HG02588 (cell line): ENCODE results near the gene RPUSD1.
"Not testable (repeated sequence)": the region's sequence is repeated elsewhere in the genome, so short reads cannot be mapped to it uniquely, and the experiment has no call there.

Source experiments
- ATAC-seq: cut with Tn5 transposase; IDR thresholded peaks from one replicate; pipeline ENCODE4 v1.9.1; 2021; ENCODE audit warnings: mild to moderate bottlenecking, moderate library complexity; ENCODE audit not compliant: unreplicated experiment

RPUSD1 gene, protein sequence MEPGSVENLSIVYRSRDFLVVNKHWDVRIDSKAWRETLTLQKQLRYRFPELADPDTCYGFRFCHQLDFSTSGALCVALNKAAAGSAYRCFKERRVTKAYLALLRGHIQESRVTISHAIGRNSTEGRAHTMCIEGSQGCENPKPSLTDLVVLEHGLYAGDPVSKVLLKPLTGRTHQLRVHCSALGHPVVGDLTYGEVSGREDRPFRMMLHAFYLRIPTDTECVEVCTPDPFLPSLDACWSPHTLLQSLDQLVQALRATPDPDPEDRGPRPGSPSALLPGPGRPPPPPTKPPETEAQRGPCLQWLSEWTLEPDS

DNA sequence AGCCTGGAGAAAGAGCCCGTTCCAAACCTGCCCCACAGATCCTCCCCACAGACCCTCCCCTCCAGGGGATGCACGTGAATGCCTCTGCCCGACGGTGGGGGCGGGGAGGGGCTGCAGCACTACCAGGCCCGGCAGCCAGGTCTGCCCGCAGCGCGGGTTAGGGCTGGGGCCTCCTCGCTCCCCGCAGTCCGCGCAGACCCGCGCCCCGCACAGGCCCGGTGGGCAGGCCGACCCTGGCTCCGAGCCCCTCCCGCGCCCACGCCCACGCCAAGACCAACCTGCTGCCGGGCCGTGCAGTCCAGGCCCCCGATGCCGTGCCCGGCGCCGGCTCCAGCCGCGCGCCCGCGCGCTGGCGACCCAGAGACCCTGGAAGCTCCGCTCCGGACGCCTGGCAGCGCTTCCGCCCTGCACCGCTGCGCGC lies at the start of gene RPUSD1:
Gene RPUSD1 (minus strand): TSS at position 404 of the 421 bp plus-strand sequence. CDS start 644 bp downstream, outside the sequence.
- ATAC-seq, result no peak

DNA sequence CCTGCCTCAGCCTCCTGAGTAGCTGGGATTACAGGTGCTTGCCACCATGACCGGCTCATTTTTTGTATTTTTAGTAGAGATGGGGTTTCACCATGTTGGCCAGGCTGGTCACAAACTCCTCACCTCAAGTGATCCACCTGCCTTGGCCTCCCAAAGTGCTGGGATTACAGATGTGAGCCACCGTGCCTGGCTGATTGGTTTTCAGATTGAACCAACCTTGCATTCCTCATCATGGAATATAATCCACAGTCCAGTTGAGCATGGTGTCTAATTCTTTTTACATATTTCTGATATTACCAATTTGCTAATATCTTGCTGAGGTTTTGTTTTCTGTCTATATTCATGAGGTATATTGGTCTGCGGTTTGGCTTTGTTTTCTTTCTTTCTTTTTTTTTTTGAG lies 48.6 kb upstream of the RPUSD1 start:
- ATAC-seq, result not testable (repeated sequence)

DNA sequence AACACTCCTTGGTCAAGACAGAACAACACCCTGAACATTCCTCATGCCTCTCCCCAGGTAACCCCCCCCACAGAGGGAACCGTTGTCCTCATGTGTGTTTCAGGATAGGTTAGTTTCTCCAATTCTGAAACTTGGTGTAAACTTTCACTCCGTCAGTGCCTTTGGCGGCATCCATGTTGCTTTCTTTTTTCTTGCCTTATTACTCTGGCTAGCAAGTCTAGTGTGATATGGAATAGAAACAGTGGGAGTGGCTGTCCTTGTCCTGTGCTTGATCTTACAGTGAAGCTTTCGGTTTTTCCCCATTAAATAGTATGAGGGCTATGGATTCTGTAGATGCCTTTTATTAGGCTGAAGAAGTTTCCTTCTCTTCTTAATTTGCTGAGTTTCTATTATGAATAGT lies 48.0 kb upstream of the RPUSD1 start:
- no peak for ATAC-seq

DNA sequence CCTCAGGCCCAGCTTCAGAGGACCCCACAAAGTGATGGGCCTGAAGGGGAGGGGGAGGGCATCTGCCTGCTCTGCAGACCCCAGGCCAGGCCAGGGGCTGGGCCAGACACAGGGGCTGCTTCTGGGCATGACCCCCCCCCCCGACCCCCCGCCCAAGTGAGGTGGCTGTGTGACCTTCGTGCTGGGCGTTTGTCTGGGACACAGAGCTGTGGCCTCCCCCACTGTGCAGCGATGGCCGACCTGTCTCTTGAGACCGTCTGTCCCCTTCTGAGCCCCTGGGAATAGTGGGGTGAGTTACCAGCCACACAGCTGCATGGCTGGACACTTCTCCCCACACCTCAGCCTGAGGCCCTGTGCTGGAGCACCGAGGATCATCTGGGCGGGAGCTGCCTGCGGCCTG lies 47.2 kb upstream of the RPUSD1 start:
- no peak for ATAC-seq

DNA sequence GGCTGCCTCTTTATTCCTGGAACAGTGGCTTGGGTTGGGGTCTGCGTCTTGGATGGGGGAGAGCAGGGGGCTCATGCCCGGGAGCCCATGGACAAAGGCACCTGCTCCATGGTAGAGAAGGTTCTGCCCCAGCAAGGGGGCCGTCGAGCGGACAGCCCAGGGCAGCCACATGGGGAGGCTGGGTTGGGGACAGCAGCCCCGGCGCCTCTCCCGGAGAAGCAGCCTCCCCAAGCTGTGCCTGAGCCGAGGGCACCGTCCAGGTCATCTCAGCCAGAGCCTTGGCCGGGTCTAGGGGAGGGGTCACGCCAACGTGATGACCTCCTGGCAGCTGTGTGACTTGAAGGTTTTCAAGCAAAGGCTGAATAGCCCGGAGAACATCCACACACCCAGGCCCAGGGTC lies 45.2 kb upstream of the RPUSD1 start:
- no peak for ATAC-seq

DNA sequence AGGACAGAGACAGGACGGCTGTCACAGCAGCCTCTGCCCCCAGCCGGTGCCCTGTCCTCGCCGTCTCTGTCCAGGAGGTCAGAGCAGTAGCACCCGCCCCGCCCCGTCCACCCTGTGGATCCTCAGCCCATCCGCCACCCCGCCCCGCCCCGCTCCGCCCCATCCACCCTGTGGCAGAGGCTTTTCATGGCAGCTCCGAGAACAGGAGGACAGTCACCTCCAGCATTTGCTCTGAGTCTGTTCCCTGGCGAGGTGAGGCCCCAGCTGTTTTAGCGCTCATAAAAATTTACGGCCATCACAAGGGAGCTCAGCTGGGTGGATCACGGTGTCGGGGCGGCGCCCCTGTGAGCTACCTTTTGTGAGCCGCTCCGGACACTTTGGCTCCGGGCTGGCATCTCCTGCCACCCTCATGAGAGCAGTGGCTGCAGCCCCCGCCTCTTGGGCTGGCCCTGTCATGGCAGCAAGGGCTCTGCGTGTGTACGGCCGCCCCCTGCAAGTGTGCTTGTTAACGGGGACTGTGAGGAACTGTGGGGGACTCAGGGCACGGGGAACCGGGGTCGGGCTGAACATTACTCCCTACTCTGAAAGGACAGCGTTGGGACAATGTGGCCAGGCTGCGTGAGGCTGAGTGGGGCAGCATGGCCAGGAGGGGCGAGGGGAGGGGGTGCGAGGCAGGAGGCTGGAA lies 44.6 kb upstream of the RPUSD1 start:
- no peak for ATAC-seq

DNA sequence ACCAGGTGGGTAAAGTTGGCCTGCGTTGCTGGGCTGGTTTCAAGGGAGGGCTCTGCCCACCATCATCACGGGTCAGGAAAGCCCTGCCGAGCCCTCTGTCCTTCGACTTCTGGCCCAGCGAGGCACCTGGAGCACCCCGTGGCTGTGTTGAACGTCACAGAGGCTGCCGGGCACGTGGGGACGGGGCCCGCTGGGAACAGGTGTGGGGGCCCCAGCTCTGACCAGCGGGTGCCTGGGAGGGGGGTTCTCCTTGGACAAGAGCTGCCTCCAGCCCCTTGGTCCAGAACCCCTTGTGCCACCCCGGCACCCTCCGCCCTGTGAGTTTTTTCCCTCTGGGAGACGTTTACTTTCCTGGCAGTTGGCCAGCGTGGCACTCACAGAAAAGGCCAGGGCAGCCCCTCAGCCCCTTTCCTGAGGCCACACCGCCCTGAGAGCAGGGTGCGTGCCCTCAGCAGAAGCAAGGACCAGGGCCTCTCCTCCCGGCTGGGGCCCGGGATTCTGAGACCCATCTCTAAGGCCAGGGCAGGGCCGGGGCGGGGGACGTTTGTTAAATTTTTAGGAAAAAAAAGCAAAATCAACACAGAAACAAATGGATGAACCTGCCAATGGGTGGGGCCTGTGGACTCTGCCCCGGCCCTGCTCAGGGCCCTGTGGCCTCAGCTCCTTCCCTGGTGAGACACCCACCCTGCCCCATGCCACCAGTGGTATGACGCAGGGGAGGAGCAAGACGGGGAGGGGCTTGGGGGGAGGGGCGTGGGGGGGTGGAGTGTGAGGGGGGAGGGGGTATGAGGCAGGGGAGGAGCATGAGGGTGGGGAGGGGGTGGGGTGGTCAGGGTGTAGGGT lies 43.6 kb upstream of the RPUSD1 start:
- no peak for ATAC-seq

DNA sequence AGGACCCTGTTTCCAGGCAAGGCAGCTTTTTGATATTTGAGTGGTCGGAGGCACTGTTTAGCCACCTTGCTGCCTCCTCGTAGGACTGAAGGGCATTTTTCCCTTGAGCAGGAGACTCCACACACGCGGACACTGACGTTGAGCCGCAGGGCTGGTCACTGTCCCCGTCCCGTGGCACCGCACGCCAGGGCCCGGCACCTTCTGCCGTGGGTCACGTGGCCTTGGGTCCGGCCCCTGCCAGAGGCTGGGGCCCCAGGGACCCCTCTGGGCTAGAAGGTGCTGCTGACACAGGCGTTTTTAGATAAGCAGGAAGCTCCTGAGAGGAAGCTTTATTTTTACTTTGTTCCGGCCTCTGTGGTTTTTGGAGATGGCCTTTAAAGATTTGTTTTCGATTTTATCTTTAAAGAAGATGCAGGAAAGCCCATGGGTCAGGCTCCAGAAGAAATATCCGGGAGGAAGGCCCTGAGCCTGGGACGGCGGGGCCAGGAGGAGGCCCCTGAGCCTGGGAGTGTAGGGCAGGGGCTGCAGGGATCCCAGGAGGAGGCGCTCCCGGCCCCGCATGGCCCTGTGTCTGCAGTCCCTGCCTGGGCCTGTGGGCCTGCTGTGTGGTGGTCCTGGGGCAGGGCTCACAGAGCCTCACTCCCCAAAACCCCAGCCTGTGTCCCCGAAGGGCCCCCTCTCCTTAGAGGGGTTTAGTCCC lies 42.8 kb upstream of the RPUSD1 start:
- no peak for ATAC-seq

DNA sequence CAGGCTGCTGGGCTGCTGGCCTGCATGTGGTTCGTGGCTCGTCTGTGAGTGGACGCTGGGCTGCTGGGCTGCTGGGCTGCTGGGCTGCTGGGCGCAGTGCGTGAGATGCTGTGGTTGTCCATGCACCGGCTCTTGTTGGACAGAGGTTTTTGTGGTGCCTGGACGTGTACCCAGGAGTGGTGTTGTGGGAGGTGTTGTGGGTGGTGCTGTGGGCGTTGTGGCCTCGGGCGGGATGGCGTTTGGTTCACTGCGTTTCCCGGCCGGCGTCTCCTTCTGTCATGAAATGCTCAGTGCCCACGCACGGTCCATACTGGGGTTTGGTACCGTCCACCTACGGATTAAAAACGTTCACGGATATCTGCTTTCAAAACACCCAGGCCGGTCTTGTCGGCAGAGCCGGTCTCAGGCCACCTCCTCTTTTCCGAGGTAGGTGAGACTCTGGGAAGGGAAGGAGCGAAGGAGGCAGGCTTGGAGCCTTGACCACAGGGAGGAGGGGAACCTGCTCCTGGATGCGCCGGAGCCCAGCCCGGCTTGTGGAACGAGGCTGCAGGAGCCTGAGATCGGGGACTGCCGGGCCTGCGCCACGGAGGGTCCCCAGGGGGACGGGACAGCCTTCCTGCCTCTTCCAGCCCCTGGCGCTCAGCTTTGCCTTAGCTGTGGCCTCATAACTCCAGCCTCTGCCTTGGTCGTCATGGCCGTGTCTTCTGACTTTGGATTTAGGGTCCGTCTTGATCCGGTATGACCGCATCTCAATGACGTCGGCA lies 42.1 kb upstream of the RPUSD1 start:
- no peak for ATAC-seq

DNA sequence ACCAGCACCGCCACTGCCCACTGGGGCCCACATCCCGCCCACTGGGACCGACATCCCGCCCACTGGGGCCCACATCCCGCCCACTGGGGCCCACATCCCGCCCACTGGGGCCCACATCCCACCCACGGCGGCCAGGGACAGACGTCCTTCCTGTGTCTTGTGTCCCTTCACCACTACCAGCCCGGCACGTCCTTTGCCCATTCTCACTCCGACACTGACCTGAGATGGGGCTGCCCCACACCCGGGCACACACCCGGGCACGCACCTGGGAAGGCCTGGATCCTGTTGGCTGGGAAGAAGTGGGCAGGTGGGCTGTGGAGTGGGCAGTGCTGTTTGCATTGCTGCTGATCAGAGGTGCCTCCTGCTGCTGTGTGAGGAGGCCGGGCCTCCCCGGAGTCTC lies 40.7 kb upstream of the RPUSD1 start:
- ATAC-seq, result no peak

DNA sequence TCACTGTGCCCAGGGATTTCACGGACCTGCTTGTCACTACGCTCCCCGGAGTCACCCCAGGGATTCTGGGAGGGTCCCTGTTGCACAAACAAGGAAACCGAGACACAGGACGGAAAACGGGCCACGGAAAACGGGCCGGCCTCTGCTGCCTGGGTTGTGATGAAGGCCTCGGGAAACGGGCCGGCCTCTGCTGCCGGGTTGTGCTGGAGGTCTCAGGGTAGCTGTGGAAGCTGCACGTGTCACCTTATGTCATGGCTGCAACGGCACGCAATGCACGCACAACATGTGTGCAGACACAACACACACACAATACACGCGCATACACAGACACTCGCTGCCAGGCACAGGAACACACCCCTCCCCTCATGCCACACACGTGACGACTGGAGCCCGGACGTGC lies 39.3 kb upstream of the RPUSD1 start:
- ATAC-seq, result no peak

DNA sequence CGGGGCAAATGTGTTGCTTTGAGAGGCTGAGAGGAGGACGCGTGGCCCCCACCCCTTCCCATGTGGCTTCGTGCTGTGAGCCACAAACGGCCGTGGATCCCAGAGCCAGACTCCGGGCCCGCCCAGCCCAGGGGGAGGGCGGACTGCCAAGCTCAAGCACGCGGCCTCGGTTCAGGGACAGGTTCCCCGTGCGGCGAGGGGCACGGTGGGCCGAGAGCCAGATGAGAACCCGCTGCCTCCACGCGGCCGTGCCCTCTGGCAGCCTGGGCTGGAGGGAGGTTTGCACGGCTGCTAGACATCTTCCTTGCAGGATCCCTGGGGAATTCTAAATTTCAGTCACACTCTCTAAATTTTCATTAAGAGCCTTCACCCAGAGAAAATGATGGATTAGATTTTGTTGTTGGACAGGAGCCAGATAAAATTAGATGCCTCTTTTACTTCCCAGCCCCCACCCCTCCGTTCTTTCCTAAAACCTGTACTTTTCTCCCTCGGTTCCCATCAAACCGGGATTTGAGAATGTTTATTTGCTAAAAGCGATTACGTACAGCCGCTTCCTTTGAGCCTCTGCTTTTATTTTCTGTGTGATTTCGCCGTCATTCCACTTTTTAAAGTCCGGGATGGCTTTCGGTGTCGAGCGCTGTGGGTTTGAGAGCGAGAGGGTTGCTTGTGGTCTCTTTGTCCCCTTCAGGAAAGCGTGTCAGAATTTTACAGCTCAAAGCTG lies 37.3 kb upstream of the RPUSD1 start:
- no peak for ATAC-seq

DNA sequence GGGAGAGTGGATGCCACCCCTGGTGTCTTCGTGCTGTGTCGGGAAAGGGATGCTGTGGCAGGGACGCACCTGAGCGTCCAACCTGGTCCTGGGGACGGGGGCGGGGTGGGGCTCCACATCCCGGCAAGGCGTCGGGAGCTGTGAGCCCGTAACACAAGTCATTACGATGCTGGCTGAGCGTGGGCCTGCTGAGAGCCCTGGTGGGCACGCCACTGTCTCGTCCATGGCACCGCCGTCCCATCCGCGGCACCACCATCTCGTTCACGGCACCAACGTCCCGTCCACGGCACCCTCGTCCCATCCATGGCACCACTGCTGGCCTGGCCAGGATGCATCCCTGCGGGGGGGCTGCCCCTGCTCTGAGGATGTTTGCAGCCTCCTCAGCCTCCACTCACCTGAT lies 36.4 kb upstream of the RPUSD1 start:
- ATAC-seq, result no peak

DNA sequence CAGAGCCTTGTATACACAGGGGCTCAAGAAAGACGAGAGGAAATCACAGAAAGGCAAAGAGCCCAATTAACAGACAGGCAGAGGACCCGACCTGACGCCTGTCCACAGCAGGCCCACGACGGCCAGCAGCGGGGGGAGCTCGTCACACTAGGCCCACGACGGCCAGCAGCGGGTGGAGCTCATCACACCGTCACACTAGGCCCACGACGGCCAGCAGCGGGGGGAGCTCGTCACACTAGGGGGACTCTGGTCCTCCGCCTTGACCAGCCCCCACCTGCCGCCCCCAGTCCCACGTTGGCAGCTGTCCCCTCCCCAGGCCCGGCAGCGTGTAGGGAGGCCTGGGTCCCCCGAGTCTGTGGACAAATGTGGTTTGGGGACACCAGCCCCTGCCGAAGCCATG lies 36.0 kb upstream of the RPUSD1 start:
- no peak for ATAC-seq

DNA sequence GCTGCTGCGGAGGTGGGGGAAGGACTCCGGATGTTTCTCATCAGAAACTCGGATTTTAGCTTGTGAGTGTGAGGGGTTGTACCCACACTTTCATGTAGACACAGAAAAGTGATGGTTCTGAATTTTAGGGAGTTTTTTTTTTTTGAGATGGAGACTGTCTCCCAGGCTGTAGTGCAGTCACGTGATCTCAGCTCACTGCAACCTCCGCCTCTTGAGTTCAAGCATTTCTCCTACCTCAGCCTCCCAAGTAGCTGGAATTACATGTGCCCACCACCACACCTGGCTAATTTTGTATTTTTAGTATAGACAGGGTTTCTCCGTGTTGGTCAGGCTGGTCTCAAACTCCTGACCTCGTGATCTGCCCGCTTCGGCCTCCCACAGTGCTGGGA lies 34.7 kb upstream of the RPUSD1 start:
- no peak for ATAC-seq

DNA sequence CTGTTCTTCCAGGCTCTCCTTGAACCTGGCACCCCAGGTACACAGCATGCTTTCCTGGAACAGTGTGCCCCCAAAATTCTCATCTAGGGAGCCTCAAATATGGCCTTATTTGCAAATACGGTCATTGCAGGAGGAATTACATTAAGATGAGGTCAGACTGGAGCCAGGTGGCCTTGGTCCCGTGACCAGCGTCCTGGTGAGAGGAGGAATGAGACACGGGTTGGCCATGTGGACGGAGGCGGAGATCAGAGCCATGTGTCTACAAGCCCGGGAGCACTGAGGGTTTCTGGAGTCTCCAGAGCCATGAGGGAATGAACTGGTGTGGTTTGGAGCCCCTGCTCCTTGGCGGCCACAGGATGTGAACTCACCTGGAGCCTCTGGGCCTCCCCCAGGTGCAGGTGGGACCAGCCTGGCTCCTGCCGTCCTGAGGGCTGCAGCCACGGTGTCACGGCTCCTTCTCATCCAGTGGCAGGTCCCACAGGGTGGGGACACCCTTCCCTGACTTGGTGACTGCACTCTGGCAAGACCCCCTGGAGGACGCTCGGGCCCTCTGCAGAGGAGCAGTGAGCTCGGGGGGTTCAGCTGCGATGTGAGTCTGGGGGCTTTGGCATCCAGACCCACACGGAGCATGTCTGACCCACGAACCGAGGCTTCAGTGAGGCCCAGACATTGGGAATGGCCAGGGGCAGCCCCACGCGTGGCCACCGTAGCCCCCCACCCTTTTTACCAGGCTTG lies 34.2 kb upstream of the RPUSD1 start:
- no peak for ATAC-seq

DNA sequence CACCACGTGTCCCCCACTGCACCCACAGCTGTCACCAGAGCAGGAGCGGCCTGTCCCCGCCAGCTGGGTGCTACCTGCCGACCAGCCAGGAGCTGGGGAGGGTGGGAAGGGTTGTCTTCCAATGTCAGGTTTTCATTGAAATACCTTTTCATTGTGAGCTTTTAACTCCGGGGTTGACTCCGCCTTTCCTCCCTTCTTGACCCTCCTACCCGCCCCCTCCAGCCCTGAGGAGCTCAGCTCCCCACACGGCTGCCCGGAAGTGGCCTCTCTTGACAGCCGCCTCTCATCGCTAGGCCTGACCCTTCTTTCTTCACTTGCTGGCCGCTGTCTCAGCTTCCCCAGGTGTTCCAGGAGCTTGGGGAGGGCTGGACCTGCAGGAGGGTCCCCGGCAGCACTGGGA lies 33.6 kb upstream of the RPUSD1 start:
- no peak for ATAC-seq

DNA sequence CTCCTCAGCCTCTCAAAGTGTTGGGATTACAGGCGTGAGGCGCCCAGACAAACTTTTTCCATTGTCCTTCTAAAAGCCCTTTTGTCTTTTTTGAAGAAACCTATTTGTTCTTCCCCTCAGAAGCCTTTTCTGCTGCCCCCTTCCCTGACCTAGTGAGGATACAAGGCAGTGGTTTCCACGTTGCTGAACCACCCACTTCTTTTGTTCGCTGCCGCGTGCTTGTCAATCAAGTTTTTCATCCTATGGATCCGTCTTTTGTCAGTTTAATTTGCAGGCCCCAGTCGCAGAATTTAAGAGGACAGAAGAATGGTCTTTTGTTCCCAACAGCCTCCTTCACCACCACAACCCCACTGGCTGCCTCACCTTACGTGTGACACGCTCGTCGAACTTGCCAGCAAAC lies 32.6 kb upstream of the RPUSD1 start:
- no peak for ATAC-seq

DNA sequence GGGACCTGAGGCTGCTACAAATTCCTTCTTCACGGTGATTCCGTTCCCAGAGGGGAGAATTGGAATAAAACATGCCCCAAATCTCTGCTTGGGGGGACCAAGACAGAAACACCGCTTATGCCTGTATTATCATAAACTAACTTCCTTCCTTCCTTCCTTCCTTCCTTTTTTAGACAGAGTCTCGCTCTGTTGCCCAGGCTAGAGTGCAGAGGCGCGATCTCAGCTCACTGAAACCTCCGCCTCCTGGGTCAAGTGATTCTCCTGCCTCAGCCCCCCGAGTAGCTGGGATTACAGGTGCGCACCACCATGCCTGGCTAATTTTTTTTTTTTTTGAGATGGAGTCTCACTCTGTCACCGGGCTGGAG lies 31.8 kb upstream of the RPUSD1 start:
- ATAC-seq, result not testable (repeated sequence)
